Prostate gland (tissue), 2 donors: ENCODE data around the gene RHBDF2. TPM values are rescaled to one million over a fixed set of nuclear protein-coding genes. Genes with fewer than 3 reads are reported as not detected.

Experiments used
- DNase-seq: peaks from one replicate; pipeline ENCODE4 v3.0.0-alpha.2; 2019; ENCODE audit warnings: low spot score
- H3K27ac ChIP-seq, 2 donors: fragments of 200-600 bp; sonication (generic); 2 replicates each; pipeline ENCODE4 v1.5.1; 2017 to 2019
- H3K27me3 ChIP-seq: fragments of 200-600 bp; sonication (generic); replicated peaks from 2 replicates; pipeline ENCODE4 v1.5.1; 2019; ENCODE audit not compliant: insufficient read depth
- H3K36me3 ChIP-seq, 2 donors: fragments of 200-600 bp; sonication (generic); 1 replicate in 1 of 2; 2 replicates in 1 of 2; pipeline versions ENCODE4 v1.5.1 to v1.8.1; 2017 to 2019
- H3K4me1 ChIP-seq: fragments of 200-600 bp; sonication (generic); replicated peaks from 2 replicates; pipeline ENCODE4 v1.5.1; 2019
- H3K4me3 ChIP-seq, 2 donors: fragments of 200-600 bp; sonication (generic); 2 replicates each; pipeline ENCODE4 v1.5.1; 2017 to 2019
- H3K9me3 ChIP-seq: fragments of 200-600 bp; sonication (generic); 2 replicates; pipeline ENCODE4 v1.5.1; 2017
- CTCF ChIP-seq, 4 experiments: fragments of 200-600 bp in 2 of 4; fragments of 450-650 bp in 2 of 4; sonication (generic) in 2 of 4; IDR thresholded peaks; 1 replicate in 3 of 4; 2 replicates in 1 of 4; pipeline ENCODE4 v1.5.1; 2016 to 2019; ENCODE audit warnings: antibody characterized with exemption in 4 of 4, mild to moderate bottlenecking in 2 of 4, moderate library complexity in 2 of 4
- POLR2A ChIP-seq: fragments of 450-650 bp; IDR thresholded peaks from one replicate; pipeline ENCODE4 v1.6.1; 2016; ENCODE audit warnings: antibody characterized with exemption, mild to moderate bottlenecking
- POLR2AphosphoS5 ChIP-seq: sonication (generic); formaldehyde crosslinking; IDR thresholded peaks from one replicate; pipeline ENCODE4 v1.6.1; 2017; ENCODE audit warnings: antibody characterized with exemption
- WGBS: methylation state at CpG from one replicate; pipeline ENCODE4 v1.1.5; 2018; 5-methylcytosine and 5-hydroxymethylcytosine counted together
- intact Hi-C: fragments of 100-400 bp; cut with DNase I; formaldehyde crosslinking; loops from one replicate; pipeline ENCODE4 v1.14.2; 2022
- total RNA-seq, 2 donors: library from RNA; depleted of rRNA; stranded (reverse); fragments of >200 nt; gene quantifications; one replicate each; pipeline ENCODE4 v1.1.0, GENCODE V29; 2016

The RHBDF2 gene
- total RNA-seq, 2 donors from 2014 or later: 29.9 to 31.1 TPM

- H3K27me3 ChIP-seq: no peaks in the 10 kb centered on the region
- no peak for DNase-seq
- H3K4me1 ChIP-seq: no peaks in the 10 kb centered on the region
- no peaks in the 10 kb centered on the region for H3K36me3 ChIP-seq
- 90% methylated on average over 15 of the region's 15 CpGs for WGBS
- no peak overlapping the region for H3K27ac ChIP-seq
- no peaks in the 10 kb centered on the region for H3K9me3 ChIP-seq
- intact Hi-C loops: no loop called here
- TF ChIP-seq POLR2A (no peak), CTCF (IDR thresholded peaks at IDR 0.05) (no peak), POLR2AphosphoS5 (no peak)
- no peak overlapping the region for H3K4me3 ChIP-seq
Observed at GRCh38 chr17:76477576-76477975, 23.6 kb downstream of the RHBDF2 start.

GRCh38 chr17:76476736-76477135 is 24.5 kb downstream of the RHBDF2 start:
- no peak for TF ChIP-seq POLR2A
- no peak for TF ChIP-seq CTCF (IDR thresholded peaks at IDR 0.05)
- TF ChIP-seq POLR2AphosphoS5: no peak
- Histone ChIP-seq H3K27me3 (no peaks in the 10 kb centered on the region), H3K36me3 (no peaks in the 10 kb centered on the region)

GRCh38 chr17:76475302-76475701 is 25.9 kb downstream of the RHBDF2 start:
- 96% methylated on average over 6 of the region's 6 CpGs for WGBS

More at GRCh38 chr17:76476736-76477135, 24.5 kb downstream of the RHBDF2 start:
- Histone ChIP-seq H3K4me1 (no peaks in the 10 kb centered on the region), H3K4me3 (no peak overlapping the region), H3K9me3 (no peaks in the 10 kb centered on the region), H3K27ac (no peak overlapping the region)
- no peak for DNase-seq
- intact Hi-C loops: no loop called here
- WGBS: 96% methylated on average over 16 of the region's 20 CpGs

GRCh38 chr17:76474894-76475293 is 26.3 kb downstream of the RHBDF2 start:
- 96% methylated on average over 15 of the region's 15 CpGs for WGBS
- Histone ChIP-seq H3K27ac (no peak overlapping the region), H3K4me1 (no peaks in the 10 kb centered on the region), H3K9me3 (no peaks in the 10 kb centered on the region), H3K27me3 (no peaks in the 10 kb centered on the region), H3K4me3 (no peak overlapping the region), H3K36me3 (no peaks in the 10 kb centered on the region)
- intact Hi-C loops: no loop called here
- TF ChIP-seq POLR2A: no peak
- TF ChIP-seq CTCF (IDR thresholded peaks at IDR 0.05): no peak
- no peak for TF ChIP-seq POLR2AphosphoS5
- DNase-seq: no peak

More at GRCh38 chr17:76475302-76475701, 25.9 kb downstream of the RHBDF2 start:
- no peaks in the 10 kb centered on the region for H3K36me3 ChIP-seq
- intact Hi-C loops: no loop called here
- H3K27me3 ChIP-seq: no peaks in the 10 kb centered on the region
- no peaks in the 10 kb centered on the region for H3K9me3 ChIP-seq
- no peak overlapping the region for H3K4me3 ChIP-seq
- no peaks in the 10 kb centered on the region for H3K4me1 ChIP-seq
- H3K27ac ChIP-seq: no peak overlapping the region
- DNase-seq: no peak
- TF ChIP-seq CTCF (IDR thresholded peaks at IDR 0.05): no peak
- TF ChIP-seq POLR2AphosphoS5: no peak
- no peak for TF ChIP-seq POLR2A

- 92% methylated on average over 14 of the region's 14 CpGs for WGBS
- Histone ChIP-seq H3K27me3 (no peaks in the 10 kb centered on the region), H3K4me1 (no peaks in the 10 kb centered on the region), H3K9me3 (no peaks in the 10 kb centered on the region), H3K36me3 (no peaks in the 10 kb centered on the region), H3K27ac (no peak overlapping the region), H3K4me3 (no peak overlapping the region)
- intact Hi-C loops: no loop called here
- no peak for DNase-seq
- TF ChIP-seq POLR2AphosphoS5: no peak
- TF ChIP-seq CTCF (IDR thresholded peaks at IDR 0.05): no peak
- no peak for TF ChIP-seq POLR2A
Observed at GRCh38 chr17:76474238-76474637, 27.0 kb downstream of the RHBDF2 start.
